ENCODE results near the gene DCTPP1. TPM values are rescaled to one million over a fixed set of nuclear protein-coding genes. Genes with fewer than 3 reads are reported as not detected.
A peak's percentile ranks its signal among the peaks of the same experiment; 100 is the strongest.

Gene DCTPP1
- total RNA-seq, 1 experiment from 2014 or later, result 71.1 TPM

DNA sequence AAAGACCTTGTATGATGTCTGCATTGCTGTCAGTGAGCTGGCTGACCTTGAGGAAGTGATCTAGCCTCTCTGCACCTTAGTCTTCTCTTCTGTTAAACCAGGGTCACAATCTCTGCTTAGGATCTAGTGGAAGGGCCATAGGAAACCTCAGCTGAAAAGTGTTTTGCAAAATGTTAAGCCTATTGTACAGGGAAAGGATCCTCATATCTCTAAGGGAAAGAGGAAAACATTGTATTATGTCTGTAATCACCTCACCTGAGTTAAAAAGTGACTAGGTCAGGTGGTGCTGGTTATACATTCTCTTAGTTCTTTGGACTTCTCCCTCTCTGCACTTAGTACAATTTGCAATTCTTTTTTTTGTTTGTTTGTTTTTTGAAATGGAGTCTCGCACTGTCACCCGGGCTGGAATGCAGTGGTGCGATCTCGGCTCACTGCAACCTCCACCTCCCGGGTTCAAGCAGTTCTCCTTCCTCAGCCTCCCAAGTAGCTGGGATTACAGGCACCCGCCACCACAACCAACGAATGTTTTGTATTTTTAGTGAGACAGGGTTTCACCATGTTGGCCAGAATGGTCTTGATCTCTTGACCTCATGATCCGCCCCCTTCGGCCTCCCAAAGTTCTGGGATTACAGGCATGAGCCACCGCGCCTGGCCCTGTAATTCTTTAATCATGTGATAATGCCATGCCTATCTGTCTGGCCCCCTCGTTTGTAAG is 17.8 kb upstream of the DCTPP1 start:
- DNase-seq (ENCODE audit: low read depth), result no peak

DNA sequence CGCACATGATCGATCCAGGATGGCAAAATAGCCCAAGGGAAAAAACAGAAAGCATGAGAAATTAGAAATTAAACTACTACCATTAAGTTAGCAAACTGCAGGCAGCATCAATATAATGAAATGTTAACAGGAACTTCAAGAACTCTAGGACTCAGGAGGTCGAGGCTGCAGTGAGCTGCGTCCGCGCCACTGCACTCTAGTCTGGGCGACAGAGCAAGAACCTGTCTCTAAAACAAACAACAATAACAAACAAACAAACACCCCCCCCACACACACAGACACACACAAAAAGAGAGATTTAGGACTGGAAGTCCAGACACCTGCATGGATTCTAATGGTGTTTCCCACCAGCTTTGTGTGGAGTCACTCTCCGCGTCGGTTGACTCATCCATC is 16.4 kb upstream of the DCTPP1 start:
- no peak for DNase-seq (ENCODE audit: low read depth)

DNA sequence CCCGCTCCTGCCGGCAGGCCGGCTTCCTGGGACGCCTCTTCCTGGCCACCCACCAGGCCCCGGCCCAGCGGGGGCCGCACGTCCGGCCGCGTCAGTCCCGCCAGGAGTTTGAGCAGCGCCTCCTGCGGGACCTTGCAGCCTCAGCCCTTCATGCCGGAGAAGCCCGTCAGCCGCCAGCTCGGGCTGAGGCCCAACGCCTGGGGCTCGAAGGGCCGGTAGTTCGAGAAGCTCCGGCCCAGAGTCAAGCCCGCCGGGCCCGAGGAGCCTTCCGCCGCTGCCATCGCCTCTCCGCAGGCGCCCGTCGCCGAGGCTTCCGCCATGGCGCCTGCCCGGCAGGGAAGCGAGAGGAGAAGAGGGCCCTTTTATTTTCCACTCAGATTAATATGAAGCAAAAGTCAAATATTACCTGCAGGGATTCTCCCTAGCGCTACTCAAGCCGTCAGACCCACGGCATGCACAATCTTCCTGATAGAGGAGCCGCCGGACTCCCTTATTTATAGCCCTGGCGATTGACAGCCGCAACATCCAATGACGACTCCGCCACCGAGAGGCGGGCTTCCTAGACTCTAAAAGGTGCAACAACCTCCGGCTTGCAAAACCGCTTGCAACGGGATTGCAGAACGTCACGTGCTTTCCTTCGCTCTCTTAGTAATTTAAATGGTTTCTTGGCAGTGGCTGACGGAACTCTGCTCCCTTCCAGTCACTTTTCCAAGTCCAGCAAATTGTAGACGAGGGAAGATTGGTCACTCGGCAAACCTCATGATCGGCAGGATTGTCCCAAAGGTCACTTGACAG is 15.8 kb upstream of the DCTPP1 start, which contains the start of gene SEPHS2:
TSS of gene SEPHS2 (minus strand) at position 467 of the 795 bp plus-strand sequence. CDS start at position 320, 147 bp downstream.
- DNase-seq (ENCODE audit: low read depth), result peak; percentile 93

DNA sequence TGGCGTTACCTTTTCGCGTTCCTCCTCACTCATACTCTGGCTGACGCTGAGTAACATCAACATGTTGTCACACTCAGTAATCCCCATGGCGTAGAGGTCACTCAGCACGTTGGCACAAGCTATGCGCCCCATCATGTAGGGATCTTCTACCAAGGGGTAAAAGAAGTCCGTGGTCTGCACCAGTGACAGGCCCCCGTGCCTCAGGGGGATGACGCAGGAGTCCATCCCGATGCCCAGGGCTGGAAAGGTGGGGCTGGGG is 15.2 kb upstream of the DCTPP1 start:
- no peak for DNase-seq (ENCODE audit: low read depth)

DNA sequence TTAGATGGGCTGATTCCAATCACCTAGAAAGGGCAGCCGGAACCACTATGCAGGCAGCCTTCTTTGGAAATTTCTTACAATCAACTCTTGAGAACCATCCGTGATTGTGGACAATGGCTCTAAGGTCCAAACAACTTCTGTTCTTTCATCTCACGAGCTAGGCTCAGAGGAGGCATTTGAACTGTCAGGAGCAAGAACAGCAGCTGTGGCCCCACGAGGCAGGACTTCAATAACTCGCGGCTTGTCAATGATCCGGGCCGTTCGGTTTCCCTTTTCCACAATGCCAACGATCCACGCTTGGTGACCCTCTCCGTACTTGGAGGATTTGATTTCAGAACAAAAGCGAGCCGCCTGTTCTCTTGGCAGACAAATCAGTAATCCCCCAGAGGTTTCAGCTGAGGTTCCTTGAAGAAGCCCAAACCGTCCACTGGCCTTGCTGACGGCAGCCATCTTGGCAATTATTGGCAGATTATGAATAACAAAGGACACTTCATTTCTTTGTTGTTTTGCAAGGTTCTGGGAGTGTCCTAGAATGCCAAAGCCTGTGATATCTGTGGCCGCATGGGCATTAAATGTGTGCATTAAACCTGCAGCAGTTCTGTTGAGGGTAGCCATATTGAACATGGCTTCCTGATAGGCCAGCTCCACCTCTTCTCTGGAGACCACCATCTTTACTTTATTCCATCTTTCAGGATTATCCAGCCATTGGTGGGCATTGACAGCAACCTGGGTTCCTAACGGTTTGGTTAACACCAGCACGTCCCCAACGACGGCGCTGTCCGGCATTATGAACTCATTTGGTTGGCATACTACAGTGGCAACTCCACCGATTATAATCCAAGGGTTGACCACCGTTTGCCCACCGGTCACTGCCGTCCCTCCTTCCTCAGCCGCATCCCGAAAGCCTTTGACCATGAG is 14.7 kb upstream of the DCTPP1 start:
- no peak for DNase-seq (ENCODE audit: low read depth)

DNA sequence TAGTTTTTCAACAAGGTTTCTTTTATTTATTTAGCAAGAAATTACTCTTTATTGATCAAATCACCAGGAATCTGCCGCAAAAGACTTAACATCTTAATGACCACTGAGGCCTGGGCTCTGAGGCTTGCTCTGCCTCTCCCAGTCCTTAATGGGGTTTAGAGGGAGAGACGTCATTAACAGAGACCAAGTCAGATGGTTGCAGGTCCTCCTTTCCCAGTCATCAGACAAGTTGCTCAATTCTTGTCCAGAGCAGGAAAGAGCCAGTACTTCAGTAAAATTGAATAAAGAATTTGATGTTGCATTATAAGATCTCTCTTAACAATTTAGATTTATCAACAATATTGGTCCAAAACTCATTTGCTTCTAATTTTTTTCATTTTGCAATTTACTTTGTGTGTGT is 13.8 kb upstream of the DCTPP1 start:
- DNase-seq (ENCODE audit: low read depth), result no peak

DNA sequence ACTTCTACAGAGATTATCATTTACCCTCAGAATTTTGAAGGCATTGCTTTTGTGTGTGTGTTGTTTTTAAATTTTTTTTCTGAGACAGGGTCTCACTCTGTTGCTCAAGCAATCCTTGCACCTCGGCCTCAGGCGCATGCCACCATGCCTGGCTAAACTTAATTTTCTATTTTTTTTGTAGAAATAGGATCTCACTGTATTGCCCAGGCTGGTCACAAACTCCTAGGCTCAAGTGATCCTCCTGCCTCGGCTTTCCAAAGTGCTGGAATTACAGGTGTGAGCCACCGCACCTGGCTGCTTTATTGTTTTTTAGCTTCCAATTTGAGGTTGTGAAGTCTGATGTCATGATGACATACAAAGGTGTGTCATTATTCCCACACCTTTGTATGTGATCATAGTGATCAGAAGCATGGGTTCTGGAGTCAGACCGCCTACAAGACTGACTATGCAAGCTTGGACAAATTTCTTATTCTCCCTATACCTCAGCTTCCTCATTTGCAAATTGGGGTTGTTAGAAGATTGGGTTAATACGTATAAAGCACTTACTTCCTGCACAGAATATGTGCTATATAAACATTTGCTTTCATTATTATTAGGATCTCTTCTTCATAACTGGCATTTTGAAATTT is 10.0 kb upstream of the DCTPP1 start:
- DNase-seq (ENCODE audit: low read depth), result no peak

DNA sequence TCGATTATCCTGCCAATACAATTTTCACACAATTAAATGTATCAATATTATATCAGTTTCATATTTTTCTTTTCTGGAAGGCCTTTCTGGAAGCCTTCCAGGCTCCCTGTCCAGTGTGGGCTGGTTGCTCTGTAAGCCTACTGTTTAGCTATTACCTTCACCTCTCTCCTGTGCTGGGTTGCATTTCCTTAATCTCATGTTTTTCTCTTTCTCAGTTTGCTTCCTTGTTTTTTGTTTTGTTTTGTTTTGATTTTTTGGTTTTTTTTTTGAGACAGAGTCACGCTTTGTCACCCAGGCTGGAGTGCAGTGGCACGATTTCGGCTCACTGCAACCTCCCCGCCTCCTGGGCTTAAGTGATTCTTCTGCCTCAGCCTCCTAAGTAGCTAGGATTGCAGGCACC is 9.0 kb upstream of the DCTPP1 start:
- DNase-seq (ENCODE audit: low read depth), result no peak

DNA sequence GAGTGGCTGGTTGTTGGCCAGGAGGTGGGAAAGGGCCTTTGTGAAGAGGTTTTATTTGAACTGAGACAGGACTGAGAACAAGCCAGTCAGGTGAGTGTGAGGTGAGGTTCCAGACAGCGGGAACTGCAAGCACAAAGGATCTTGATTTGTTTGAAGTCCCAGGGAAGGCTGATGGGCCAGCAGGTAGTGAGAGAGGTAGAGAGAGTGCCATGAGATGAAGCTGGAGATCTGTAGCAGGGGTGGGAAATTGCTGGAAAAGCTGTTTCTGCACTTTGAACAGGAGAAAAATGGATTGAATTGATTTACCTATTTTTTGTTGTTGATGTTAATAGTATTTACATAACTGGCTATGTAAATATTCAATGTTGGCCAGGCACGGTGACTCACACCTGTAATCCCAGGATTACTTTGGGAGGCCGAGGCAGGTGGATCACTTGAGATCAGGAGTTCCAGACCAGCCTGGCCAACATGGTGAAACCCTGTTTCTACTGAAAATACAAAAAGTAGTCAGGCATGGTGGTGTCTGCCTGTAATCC is 7.7 kb upstream of the DCTPP1 start:
- no peak for DNase-seq (ENCODE audit: low read depth)

DNA sequence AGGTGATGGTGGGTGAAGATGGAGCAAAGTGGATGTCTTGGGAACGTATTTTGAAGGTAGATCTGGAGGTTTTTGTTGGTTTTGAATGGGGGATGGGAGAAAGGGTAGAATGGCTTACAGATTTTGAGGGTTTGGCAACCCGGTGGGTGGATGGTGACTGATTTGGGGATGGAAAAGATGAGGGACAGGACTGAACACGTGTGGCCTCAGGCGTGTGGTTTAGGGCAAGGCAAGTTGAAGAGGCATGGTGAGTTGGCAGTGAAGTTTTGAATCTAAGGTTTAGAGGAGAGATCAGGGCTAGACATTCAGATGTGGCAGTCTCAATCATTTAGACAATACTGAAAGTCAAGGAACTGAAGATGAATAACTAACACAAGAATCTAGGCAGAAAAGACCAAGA is 5.0 kb upstream of the DCTPP1 start:
- no peak for DNase-seq (ENCODE audit: low read depth)

DNA sequence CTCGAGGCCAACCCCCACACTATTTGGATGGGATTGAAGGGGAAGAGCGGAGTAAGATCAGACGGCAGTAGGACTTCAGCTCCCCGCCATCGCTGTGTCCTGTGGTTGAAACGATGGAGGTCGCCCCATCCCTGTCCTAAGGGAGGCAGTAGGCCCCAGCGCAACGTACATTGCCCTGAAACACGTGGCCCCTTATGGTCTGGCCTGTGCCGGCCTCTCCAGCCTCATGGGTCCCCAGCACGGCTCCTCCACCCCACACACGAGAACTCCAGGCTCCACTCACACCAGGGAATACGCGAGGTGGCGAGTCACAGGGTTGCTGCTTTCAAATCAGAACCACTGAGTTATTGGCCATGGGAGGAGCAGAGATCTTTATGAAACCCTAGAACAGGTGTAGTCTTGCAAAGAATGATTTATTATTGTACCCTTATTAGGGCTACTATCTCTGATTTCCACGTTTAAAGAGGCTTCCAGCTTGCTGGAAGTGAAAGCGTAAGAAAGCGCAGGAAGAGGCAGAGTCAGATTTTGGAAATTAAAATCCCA is 669 bp upstream of the DCTPP1 start:
- DNase-seq (ENCODE audit: low read depth), result no peak

DNA sequence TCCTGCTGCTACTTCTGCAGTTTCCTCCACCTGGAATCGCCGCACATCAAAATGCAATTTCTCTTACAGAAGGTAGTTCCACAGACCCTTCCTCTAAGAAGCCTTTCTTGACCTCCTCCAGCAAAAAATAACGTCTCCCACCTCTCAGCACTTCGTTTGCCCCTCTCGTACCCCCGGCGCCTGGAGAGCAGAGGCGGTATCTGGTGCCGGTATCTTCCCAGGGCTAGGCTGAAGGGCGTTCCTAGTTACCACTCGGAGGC is 482 bp downstream of the DCTPP1 start:
- DNase-seq (ENCODE audit: low read depth), result no peak

DNA sequence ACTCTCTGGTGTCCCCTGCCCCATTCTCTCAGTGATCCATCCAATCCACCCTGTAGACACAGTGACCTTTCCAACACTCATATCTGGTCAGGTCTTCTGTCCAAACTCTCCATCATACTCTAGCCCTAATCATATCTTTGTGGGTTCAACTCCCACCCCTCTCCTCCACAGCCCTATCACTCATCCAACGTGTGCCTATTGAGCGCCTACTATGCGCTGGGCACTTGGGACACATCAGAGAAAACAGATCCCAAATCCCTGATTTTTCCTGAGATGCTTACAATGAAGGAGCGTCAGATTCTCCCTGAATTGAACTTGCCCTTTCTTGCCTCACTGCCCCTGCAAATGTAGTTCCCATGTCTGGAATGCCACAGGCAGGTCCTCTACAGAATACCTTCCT is 1.8 kb downstream of the DCTPP1 start:
- DNase-seq (ENCODE audit: low read depth), result no peak

DNA sequence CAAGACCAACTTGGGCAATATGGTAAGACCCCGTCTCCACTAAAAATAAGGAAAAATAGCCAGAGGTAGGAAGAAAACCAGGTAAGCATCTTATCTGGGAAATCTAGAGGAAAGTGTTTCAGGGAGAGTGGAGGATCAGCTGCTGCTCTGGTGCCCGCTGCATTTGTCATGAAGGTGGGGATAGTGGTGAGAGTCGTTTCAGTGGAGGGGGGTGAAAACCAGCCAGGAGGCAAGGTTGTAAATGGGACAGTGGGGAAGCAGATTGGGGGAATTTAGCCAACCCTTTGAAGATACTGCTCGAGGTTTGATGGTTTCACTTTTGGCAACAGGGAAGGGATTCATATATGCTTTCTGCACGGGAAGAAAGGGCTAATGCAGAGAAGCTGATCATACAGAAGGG is 8.8 kb downstream of the DCTPP1 start:
- DNase-seq (ENCODE audit: low read depth), result no peak

DNA sequence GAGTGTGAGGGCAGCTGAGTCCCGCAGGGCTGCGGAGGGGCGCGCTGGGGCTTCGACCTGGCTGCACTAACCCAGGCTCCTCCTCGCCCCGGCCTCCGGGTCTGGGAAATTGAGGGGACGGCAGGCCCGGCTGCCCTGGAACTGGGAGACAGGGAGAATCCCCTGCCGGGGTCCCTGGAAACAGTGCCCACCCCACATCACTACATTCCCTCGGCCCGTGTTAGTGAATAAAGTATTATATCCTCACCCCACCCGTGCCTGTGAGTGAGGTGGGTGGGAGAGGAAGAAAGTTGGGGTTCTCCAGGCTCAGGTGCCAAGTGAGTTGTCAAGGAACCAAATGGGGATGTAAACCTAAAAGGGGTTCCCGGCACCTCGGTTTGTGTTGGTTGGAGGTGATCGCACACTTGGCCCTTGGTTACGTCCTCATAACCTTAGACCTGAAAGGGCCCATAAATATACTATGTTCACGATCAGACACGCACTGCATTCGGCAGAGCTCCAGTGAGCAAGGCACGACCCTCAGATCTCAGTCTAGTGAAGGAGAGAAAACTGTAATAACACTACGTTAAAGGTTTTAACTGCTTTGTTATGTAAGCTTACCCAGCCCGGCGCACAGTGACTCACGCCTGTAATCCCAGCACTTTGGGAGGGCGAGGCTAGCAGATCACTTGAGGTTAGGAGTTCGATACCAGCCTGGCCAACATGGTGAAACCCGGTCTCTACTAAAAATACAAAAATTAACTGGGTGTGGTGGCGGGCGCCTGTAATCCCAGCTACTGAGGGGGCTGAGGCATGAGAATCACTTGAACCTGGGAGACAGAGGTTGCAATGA is 11.3 kb downstream of the DCTPP1 start:
- no peak for DNase-seq (ENCODE audit: low read depth)

DNA sequence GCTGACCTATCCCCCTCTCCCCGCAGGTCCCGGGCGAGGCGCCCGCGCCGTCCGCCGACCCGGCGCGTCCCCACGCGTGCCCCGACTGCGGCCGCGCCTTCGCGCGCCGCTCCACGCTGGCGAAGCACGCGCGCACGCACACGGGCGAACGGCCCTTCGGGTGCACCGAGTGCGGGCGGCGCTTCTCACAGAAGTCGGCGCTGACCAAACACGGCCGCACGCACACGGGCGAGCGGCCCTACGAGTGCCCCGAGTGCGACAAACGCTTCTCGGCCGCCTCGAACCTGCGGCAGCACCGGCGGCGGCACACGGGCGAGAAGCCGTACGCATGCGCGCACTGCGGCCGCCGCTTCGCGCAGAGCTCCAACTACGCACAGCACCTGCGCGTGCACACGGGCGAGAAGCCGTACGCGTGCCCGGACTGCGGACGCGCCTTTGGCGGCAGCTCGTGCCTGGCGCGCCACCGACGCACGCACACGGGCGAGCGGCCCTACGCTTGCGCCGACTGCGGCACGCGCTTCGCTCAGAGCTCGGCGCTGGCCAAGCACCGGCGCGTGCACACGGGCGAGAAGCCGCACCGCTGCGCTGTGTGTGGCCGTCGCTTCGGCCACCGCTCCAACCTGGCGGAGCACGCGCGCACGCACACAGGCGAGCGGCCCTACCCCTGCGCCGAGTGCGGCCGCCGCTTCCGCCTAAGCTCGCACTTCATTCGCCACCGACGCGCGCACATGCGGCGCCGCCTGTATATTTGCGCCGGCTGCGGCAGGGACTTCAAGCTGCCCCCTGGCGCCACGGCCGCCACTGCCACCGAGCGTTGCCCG is 12.1 kb downstream of the DCTPP1 start:
- DNase-seq (ENCODE audit: low read depth), result no peak

DNA sequence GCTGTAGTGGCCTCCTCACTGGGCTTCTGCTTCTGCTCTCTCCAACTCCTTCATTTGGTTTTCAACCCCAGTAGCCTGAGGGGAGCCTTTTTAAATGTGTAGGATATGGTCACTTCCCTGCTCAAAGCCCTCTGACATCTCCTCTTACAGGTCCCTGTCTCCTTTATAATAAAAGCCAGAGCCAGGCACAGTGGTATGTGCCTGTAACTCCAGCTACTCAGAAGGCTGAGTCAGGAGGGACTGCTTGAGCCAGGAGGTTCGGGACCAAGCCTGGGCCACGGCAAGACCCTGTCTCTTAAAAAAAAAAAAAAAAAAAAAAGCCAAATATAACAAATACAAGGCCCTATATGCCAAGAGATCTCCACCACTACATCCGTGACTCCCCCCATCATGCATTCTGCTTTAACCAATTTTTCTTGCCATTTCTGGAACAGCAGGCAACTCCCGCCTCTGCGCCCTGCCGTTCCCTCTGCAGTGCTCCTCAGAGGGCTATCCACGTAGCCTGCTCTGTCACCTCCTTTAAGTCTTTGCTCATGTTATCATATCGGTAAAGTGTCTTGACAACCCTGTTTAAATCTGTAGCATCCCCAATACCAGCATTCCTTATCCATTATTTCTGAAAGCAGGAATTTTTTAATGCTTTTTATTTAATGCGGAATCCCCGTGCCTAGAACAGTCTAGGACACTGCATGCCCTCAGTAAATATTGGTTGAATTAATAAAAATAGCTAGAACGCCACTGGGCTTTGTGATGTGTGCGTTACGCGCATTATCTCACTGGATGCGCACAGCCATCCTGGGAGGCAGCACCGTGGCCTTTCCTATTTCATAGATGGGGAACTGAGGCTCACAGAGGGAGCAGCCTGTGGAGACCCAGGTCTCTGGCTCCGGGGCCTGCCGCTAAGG is 13.0 kb downstream of the DCTPP1 start:
- DNase-seq (ENCODE audit: low read depth), result no peak

DNA sequence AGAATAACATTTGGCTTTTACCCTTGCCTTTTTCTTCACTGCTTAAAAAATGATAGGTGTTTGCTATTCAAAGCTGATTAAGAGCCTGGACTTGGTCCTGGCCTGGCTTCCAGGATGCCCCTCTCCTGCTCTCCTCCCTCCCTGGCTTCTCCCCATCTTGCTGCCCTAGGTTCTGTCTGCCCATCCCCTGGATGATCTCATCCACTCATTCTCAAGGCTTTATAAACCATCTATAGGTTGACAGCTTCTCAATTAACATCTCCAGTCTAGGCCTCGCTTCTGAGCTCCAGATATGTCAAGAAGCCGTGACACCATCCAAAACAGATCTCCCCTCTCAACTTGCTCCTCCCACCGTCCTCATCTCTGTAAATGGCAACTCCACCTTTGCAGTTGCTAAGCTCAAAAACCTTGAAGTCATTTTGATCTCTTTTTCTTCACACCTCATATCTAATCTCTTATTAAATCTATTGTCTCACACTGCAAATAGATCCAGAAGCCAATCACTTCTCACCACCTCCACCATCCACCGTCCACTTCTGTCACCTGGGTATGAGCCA is 13.7 kb downstream of the DCTPP1 start:
- no peak for DNase-seq (ENCODE audit: low read depth)

Measured in HT1080 (cell line).